Measurements from ENCODE around the gene PRR13.

The PRR13 gene

DNA sequence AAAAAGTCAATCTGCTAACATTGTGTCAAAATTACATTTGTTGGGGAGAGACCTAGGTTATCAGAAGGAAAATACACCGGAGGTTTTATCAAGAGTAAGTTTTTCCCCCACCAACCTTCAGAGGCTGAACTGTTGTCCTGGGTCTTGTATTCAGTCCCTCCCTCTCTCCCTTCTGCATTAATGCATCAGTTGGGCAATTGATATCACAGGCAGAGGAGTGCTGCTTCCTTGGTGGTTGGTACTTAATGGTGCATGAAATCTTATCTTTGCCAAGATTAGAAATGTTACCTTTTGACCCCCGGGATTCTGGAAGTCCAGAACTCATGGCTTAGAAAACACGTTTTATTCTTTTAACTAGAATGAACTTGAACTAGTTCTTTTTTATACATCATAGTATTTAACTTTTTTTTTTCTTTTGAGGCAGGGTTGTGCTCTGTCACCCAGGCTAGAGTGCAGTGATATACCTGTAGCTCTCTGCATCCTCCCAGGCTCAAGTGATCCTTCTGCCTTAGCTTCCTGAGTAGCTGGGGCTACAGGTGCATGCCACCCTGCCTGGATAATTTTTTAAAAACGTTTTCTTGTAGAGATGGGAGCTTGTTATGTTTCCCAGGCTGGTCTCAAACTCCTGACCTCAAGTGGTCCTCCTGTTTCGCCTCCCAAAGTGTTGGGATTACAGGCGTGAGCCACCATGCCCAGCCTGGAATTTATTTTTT, 15.3 kb downstream of the PRR13 start:
- Histone ChIP-seq H4K20me1 (ENCODE audit: low read depth, low read length) (peaks cover 52% of the 10 kb centered on the region), H2AFZ (ENCODE audit: low read depth, low read length, severe bottlenecking) (no peak overlapping the region), H3K79me2 (ENCODE audit: insufficient read depth, low read length) (peaks cover 85% of the 10 kb centered on the region), H3K36me3 (ENCODE audit: low read length) (peaks cover 78% of the 10 kb centered on the region), H3K9me2 (replicated peaks; ENCODE audit: insufficient read depth, low read length) (no peaks in the 10 kb centered on the region), H3K27me3 (ENCODE audit: low read length) (no peaks in the 10 kb centered on the region), H3K9me3 (ENCODE audit: insufficient read depth, low read length) (no peaks in the 10 kb centered on the region), H3F3A (ENCODE audit: insufficient read depth) (peaks cover 32% of the 10 kb centered on the region; the same call in 1 of the 2 replicates), H3K27ac (ENCODE audit: low read depth, low read length) (no peak overlapping the region), H3K4me2 (ENCODE audit: low read depth, low read length, poor library complexity, severe bottlenecking) (no peak overlapping the region), H3K4me3 (ENCODE audit: insufficient read depth, low read length, poor library complexity, severe bottlenecking) (no peak overlapping the region), H3K9ac (ENCODE audit: low read length) (no peak overlapping the region)
- TF ChIP-seq, protein P1, sequence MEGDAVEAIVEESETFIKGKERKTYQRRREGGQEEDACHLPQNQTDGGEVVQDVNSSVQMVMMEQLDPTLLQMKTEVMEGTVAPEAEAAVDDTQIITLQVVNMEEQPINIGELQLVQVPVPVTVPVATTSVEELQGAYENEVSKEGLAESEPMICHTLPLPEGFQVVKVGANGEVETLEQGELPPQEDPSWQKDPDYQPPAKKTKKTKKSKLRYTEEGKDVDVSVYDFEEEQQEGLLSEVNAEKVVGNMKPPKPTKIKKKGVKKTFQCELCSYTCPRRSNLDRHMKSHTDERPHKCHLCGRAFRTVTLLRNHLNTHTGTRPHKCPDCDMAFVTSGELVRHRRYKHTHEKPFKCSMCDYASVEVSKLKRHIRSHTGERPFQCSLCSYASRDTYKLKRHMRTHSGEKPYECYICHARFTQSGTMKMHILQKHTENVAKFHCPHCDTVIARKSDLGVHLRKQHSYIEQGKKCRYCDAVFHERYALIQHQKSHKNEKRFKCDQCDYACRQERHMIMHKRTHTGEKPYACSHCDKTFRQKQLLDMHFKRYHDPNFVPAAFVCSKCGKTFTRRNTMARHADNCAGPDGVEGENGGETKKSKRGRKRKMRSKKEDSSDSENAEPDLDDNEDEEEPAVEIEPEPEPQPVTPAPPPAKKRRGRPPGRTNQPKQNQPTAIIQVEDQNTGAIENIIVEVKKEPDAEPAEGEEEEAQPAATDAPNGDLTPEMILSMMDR (IDR thresholded peaks at IDR 0.05; ENCODE audit: insufficient read depth, low read length, poor library complexity, severe bottlenecking): no peak
- TF ChIP-seq EZH2phosphoT487 (conservative IDR thresholded peaks at IDR 0.05; ENCODE audit: low read length): no peak

DNA sequence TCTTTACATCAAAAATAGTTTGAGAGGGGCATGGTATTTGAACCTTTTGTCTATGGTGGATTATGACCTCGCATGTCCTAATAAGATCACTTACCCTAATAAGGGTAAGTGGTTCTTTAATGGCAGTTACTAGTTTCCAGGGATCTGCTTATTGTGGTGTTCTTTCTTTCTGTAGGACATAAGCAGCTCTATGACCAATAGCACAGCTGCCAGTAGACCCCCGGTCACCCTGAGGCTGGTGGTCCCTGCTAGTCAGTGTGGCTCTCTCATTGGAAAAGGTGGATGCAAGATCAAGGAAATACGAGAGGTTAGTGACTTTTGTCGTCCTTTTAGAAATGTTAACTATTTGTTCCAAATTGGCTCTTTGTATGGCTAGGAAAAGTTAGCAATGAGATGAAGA, 17.6 kb downstream of the PRR13 start:
- Histone ChIP-seq H4K20me1 (ENCODE audit: low read depth, low read length) (peaks cover 51% of the 10 kb centered on the region), H3K9me2 (replicated peaks; ENCODE audit: insufficient read depth, low read length) (no peaks in the 10 kb centered on the region), H3F3A (ENCODE audit: insufficient read depth) (peaks cover 24% of the 10 kb centered on the region; the same call in 1 of the 2 replicates), H2AFZ (ENCODE audit: low read depth, low read length, severe bottlenecking) (no peak overlapping the region), H3K9ac (ENCODE audit: low read length) (no peak overlapping the region), H3K9me3 (ENCODE audit: insufficient read depth, low read length) (no peaks in the 10 kb centered on the region), H3K4me2 (ENCODE audit: low read depth, low read length, poor library complexity, severe bottlenecking) (no peak overlapping the region), H3K27me3 (ENCODE audit: low read length) (no peaks in the 10 kb centered on the region), H3K36me3 (ENCODE audit: low read length) (peaks cover 85% of the 10 kb centered on the region), H3K4me3 (ENCODE audit: insufficient read depth, low read length, poor library complexity, severe bottlenecking) (no peak overlapping the region), H3K27ac (ENCODE audit: low read depth, low read length) (no peak overlapping the region), H3K79me2 (ENCODE audit: insufficient read depth, low read length) (peaks cover 86% of the 10 kb centered on the region)
- TF ChIP-seq, protein P1 (IDR thresholded peaks at IDR 0.05; ENCODE audit: insufficient read depth, low read length, poor library complexity, severe bottlenecking): no peak
- TF ChIP-seq EZH2phosphoT487 (conservative IDR thresholded peaks at IDR 0.05; ENCODE audit: low read length): no peak

DNA sequence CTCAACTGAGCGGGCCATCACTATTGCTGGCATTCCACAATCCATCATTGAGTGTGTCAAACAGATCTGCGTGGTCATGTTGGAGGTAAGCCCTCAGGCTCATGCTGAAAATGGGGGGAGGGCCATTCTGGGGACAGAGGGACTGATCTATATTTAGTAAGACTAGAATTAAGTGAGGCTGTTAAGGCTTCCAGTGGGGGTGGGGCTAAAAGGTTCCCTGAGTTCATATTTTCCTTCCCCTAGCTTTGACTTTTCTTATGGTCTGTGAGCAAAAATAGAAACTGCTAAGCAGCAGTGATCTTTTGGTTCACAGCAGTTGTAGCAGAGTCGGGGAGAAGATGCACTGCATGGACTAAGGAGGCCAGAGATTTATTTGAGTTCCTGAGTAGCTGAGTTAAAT, 19.5 kb downstream of the PRR13 start:
- H3K9ac ChIP-seq (ENCODE audit: low read length): no peak overlapping the region
- peaks cover 40% of the 10 kb centered on the region for H4K20me1 ChIP-seq (ENCODE audit: low read depth, low read length)
- no peak overlapping the region for H3K27ac ChIP-seq (ENCODE audit: low read depth, low read length)

More for the DNA sequence above, 19.5 kb downstream of the PRR13 start:
- peaks cover 23% of the 10 kb centered on the region for H3F3A ChIP-seq (ENCODE audit: insufficient read depth)
- no peak overlapping the region for H3K4me3 ChIP-seq (ENCODE audit: insufficient read depth, low read length, poor library complexity, severe bottlenecking)
- H3K9me2 ChIP-seq (replicated peaks; ENCODE audit: insufficient read depth, low read length): no peaks in the 10 kb centered on the region
- H3K36me3 ChIP-seq (ENCODE audit: low read length): peaks cover 85% of the 10 kb centered on the region
- no peaks in the 10 kb centered on the region for H3K27me3 ChIP-seq (ENCODE audit: low read length)
- no peaks in the 10 kb centered on the region for H3K9me3 ChIP-seq (ENCODE audit: insufficient read depth, low read length)
- H3K4me2 ChIP-seq (ENCODE audit: low read depth, low read length, poor library complexity, severe bottlenecking): no peak overlapping the region
- H2AFZ ChIP-seq (ENCODE audit: low read depth, low read length, severe bottlenecking): no peak overlapping the region
- H3K79me2 ChIP-seq (ENCODE audit: insufficient read depth, low read length): peaks cover 73% of the 10 kb centered on the region
- TF ChIP-seq EZH2phosphoT487 (conservative IDR thresholded peaks at IDR 0.05; ENCODE audit: low read length): no peak
- TF ChIP-seq, protein P1 (IDR thresholded peaks at IDR 0.05; ENCODE audit: insufficient read depth, low read length, poor library complexity, severe bottlenecking): no peak
